ENCODE data around the gene UBAP1L. TPM values are rescaled to one million over a fixed set of nuclear protein-coding genes. Genes with fewer than 3 reads are reported as not detected.
"Not testable (repeated sequence)": the region's sequence is repeated elsewhere in the genome, so short reads cannot be mapped to it uniquely, and the experiment has no call there.

The UBAP1L gene
- total RNA-seq, 4 donors from 2014 or later = 3.0 to 8.7 (median 5.5) TPM

- Histone ChIP-seq H3K36me3 (peaks cover 0 to 45% (median 0%) of the 10 kb centered on the region in 3 donors), H3K9me3 (no peaks in the 10 kb centered on the region), H3K27ac (no peak overlapping the region), H3K4me1 (peaks cover 0 to 19% (median 0%) of the 10 kb centered on the region in 4 donors), H3K27me3 (no peaks in the 10 kb centered on the region), H3K4me3 (no peak overlapping the region)
- peak in 1 of 3 donors; percentile 15 for DNase-seq
- TF ChIP-seq CTCF (IDR thresholded peaks at IDR 0.05) (no peak), POLR2A (IDR thresholded peaks at IDR 0.05) (no peak)
Measured at GRCh38 chr15:65097651-65098263, 17.2 kb downstream of the UBAP1L start.

- Histone ChIP-seq H3K27me3 (no peaks in the 10 kb centered on the region), H3K27ac (no peak overlapping the region), H3K4me1 (peaks cover 0 to 19% (median 0%) of the 10 kb centered on the region in 4 donors), H3K9me3 (no peaks in the 10 kb centered on the region), H3K36me3 (peaks cover 0 to 37% (median 0%) of the 10 kb centered on the region in 3 donors), H3K4me3 (no peak overlapping the region)
- no peak for TF ChIP-seq CTCF (IDR thresholded peaks at IDR 0.05)
- no peak for TF ChIP-seq POLR2A (IDR thresholded peaks at IDR 0.05)
- peak in 1 of 3 donors; percentile 30 for DNase-seq
Measured at GRCh38 chr15:65096481-65097385, 18.3 kb downstream of the UBAP1L start.

- peaks cover 0 to 29% (median 0%) of the 10 kb centered on the region in 3 donors for H3K36me3 ChIP-seq
- no peaks in the 10 kb centered on the region for H3K27me3 ChIP-seq
- no peak for TF ChIP-seq POLR2A (IDR thresholded peaks at IDR 0.05)
- no peak for TF ChIP-seq CTCF (IDR thresholded peaks at IDR 0.05)
- DNase-seq = peak in 1 of 3 donors; percentile 23
- no peak overlapping the region for H3K27ac ChIP-seq
- no peaks in the 10 kb centered on the region for H3K9me3 ChIP-seq
- no peak overlapping the region for H3K4me3 ChIP-seq
- H3K4me1 ChIP-seq = peaks cover 0 to 19% (median 0%) of the 10 kb centered on the region in 4 donors
Measured at GRCh38 chr15:65095747-65096104, 19.3 kb downstream of the UBAP1L start.

GRCh38 chr15:65095011-65095746, 19.8 kb downstream of the UBAP1L start:
- Histone ChIP-seq H3K4me1 (peaks cover 0 to 19% (median 0%) of the 10 kb centered on the region in 4 donors), H3K36me3 (peaks cover 0 to 26% (median 0%) of the 10 kb centered on the region in 3 donors)

GRCh38 chr15:65094294-65094995, 20.6 kb downstream of the UBAP1L start:
- Histone ChIP-seq H3K27me3 (no peaks in the 10 kb centered on the region), H3K36me3 (peaks cover 0 to 21% (median 0%) of the 10 kb centered on the region in 3 donors), H3K9me3 (no peaks in the 10 kb centered on the region), H3K4me1 (peaks cover 0 to 26% (median 0%) of the 10 kb centered on the region in 4 donors), H3K27ac (peak overlapping the region in 2 of 4 donors; percentile 9 to 64), H3K4me3 (no peak overlapping the region)
- TF ChIP-seq POLR2A (IDR thresholded peaks at IDR 0.05) = no peak
- no peak for TF ChIP-seq CTCF (IDR thresholded peaks at IDR 0.05)
- DNase-seq = peak in 1 of 3 donors; percentile 47

More at GRCh38 chr15:65095011-65095746, 19.8 kb downstream of the UBAP1L start:
- H3K9me3 ChIP-seq = no peaks in the 10 kb centered on the region
- no peak overlapping the region for H3K4me3 ChIP-seq
- no peaks in the 10 kb centered on the region for H3K27me3 ChIP-seq
- peak in 2 of 3 donors; percentile 73 to 83 for DNase-seq
- peak overlapping the region in 1 of 4 donors; percentile 64 for H3K27ac ChIP-seq
- no peak for TF ChIP-seq POLR2A (IDR thresholded peaks at IDR 0.05)

- H3K27ac ChIP-seq = peak overlapping the region in 1 of 4 donors; percentile 64
- not testable (repeated sequence) for H3K9me3 ChIP-seq, H3K27me3 ChIP-seq, DNase-seq, H3K4me3 ChIP-seq
- H3K4me1 ChIP-seq = peaks cover 0 to 32% (median 0%) of the 10 kb centered on the region in 4 donors
- peaks cover 0 to 15% (median 0%) of the 10 kb centered on the region in 3 donors for H3K36me3 ChIP-seq
Measured at GRCh38 chr15:65093793-65094170, 21.2 kb downstream of the UBAP1L start.

All from Peyer's patch (tissue), 4 donors.